ENCODE data around the gene TK2. TPM values are rescaled to one million over a fixed set of nuclear protein-coding genes. Genes with fewer than 3 reads are reported as not detected.

Gene TK2
- total RNA-seq, 3 donors from 2014 or later = 14.4 to 29.4 (median 17.8) TPM

DNA sequence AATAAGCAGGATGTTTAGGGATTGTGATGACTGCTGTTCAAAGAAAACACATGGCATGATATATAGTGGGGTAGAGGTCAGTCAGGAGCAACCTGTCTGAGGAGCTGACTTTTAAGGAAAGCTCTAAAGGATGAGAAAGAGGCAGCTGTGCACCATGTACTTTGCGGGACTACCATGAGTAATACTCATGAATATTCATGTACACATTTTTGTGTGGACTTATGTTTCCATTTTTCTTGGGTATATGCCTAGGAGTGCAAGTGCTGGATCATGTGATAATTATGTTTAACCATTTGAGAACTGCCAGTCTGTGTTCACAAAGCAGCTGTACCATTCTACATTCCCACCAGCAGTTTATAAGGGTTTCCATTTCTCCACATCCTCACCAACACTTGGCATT, 87.0 kb downstream of the TK2 start:
- DNase-seq = no peak
- Histone ChIP-seq H3K4me1 (ENCODE audit: low read depth) (no peaks in the 10 kb centered on the region), H3K9me3 (no peaks in the 10 kb centered on the region), H3K36me3 (ENCODE audit: low read depth) (no peaks in the 10 kb centered on the region), H3K4me3 (no peak overlapping the region)
- TF ChIP-seq, protein P1, sequence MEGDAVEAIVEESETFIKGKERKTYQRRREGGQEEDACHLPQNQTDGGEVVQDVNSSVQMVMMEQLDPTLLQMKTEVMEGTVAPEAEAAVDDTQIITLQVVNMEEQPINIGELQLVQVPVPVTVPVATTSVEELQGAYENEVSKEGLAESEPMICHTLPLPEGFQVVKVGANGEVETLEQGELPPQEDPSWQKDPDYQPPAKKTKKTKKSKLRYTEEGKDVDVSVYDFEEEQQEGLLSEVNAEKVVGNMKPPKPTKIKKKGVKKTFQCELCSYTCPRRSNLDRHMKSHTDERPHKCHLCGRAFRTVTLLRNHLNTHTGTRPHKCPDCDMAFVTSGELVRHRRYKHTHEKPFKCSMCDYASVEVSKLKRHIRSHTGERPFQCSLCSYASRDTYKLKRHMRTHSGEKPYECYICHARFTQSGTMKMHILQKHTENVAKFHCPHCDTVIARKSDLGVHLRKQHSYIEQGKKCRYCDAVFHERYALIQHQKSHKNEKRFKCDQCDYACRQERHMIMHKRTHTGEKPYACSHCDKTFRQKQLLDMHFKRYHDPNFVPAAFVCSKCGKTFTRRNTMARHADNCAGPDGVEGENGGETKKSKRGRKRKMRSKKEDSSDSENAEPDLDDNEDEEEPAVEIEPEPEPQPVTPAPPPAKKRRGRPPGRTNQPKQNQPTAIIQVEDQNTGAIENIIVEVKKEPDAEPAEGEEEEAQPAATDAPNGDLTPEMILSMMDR (IDR thresholded peaks at IDR 0.05) = no peak
- intact Hi-C loops (cut with DNase I, micrococcal nuclease) = no loop called here
- ATAC-seq = no peak

DNA sequence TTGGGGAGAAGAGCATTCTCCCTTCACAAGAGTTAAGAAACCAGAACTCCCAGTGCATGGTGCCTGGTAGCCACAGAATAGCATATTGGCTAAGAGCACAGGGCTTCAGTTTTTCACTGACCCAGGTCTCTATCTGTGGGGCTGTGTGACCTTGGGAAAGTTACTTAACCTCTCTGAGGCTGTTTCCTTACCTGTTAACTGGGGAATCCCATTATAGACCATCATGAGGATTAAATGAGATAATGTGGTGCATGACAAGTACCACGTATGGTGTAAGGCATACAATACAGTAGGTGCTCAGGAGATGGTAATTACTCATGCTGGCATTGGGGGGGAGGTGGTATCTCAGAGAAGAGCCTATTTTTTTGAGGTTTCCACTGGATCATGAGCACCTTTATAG, 89.2 kb downstream of the TK2 start:
- TF ChIP-seq, protein P1 (IDR thresholded peaks at IDR 0.05) = no peak
- no peak overlapping the region for H3K4me3 ChIP-seq
- no peak for ATAC-seq
- no peaks in the 10 kb centered on the region for H3K4me1 ChIP-seq (ENCODE audit: low read depth)
- intact Hi-C loops (cut with DNase I, micrococcal nuclease) = no loop called here
- H3K36me3 ChIP-seq (ENCODE audit: low read depth) = no peaks in the 10 kb centered on the region
- no peaks in the 10 kb centered on the region for H3K9me3 ChIP-seq
- DNase-seq = no peak

DNA sequence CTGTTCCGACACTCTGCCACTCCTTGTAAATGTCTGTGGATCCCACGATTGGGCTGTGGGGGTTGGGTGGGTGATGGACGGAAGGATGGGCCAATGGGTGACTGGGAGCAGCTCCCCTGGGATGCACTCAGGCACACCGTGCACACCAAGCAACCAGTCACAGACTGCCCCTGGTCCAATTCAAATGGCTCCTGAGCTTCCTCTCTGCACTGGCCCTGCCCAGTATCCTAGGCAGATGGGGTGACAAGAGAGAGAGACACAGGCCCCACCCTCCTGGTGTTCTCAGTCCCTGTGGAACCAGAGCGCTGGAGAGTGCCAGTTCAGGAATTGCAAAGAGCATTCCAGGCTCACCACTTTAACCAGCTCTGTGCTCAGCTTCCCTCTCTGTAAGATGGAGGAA, 90.0 kb downstream of the TK2 start:
- TF ChIP-seq, protein P1 (IDR thresholded peaks at IDR 0.05) = no peak
- intact Hi-C loops (cut with DNase I, micrococcal nuclease) = no loop called here
- Histone ChIP-seq H3K4me1 (ENCODE audit: low read depth) (no peaks in the 10 kb centered on the region), H3K36me3 (ENCODE audit: low read depth) (no peaks in the 10 kb centered on the region), H3K4me3 (no peak overlapping the region), H3K9me3 (no peaks in the 10 kb centered on the region)
- DNase-seq (no peak), ATAC-seq (no peak)

DNA sequence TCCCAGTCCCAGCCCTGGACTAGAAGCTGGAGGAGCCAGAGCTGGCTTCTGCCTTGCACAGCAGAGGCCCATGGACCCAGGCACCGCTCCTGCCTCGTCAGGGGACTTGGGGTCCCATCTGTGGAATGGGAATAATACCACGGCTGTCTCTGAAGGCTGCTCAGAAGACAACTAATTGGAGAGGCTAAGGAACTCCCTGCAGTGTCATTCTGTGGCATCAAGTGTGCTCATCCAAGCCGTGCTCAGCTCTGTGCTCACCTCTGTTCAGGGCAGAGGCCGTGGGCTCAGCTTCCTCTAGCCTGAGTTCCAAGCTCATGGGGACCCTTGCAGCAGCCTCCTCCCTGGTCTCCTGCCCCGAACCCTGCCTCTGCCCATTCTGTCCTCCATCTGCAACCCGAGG, 91.1 kb downstream of the TK2 start:
- Histone ChIP-seq H3K9me3 (no peaks in the 10 kb centered on the region), H3K4me1 (ENCODE audit: low read depth) (no peaks in the 10 kb centered on the region), H3K4me3 (no peak overlapping the region), H3K36me3 (ENCODE audit: low read depth) (no peaks in the 10 kb centered on the region)
- DNase-seq = no peak
- intact Hi-C loops (cut with DNase I, micrococcal nuclease) = no loop called here
- TF ChIP-seq, protein P1 (IDR thresholded peaks at IDR 0.05) = no peak
- no peak for ATAC-seq

DNA sequence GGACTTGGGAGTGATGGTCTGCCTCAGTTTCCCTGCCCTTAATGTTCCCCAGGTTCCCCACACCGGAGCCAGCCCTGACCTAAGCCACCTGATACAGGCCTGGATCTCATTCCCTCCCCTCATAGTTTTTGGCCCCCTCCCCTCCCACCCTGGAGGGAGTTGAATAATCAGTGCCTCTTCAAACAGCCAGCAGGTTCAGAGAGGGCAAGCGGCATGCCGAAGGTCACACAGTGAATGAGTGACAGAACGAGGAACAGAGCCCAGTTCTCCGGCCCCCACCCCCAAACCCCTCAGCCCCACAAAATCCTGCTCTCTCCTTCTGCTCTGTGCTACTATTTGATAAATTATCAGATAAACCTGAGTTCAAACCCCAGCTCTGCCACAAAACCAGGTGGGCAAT, 91.6 kb downstream of the TK2 start:
- ATAC-seq = no peak
- TF ChIP-seq, protein P1 (IDR thresholded peaks at IDR 0.05) = no peak
- Histone ChIP-seq H3K4me3 (no peak overlapping the region), H3K9me3 (no peaks in the 10 kb centered on the region), H3K4me1 (ENCODE audit: low read depth) (no peaks in the 10 kb centered on the region), H3K36me3 (ENCODE audit: low read depth) (no peaks in the 10 kb centered on the region)
- intact Hi-C loops (cut with DNase I, micrococcal nuclease) = no loop called here
- DNase-seq = no peak

Other genes starting within 250 kb of the TK2 start
- 10 to 100 TPM in 2 of 3 donors, 1 to 10 TPM in 1; 5.5 to 17.0 (median 10.2) TPM for gene CDH5, start 183.4 kb downstream of the TK2 start, total RNA-seq
- under 1 TPM in 1 of 3 donors, not detected in 2; 0.22 TPM for gene BEAN1, start 122.8 kb downstream of the TK2 start, total RNA-seq
- 10 to 100 TPM; 26.9 to 42.0 (median 29.1) TPM for gene CKLF, start 2.5 kb upstream of the TK2 start, total RNA-seq
- gene CMTM1, start 16.3 kb upstream of the TK2 start, total RNA-seq = 1 to 10 TPM; 3.1 to 6.1 (median 4.8) TPM
- gene CMTM2, start 29.3 kb upstream of the TK2 start, total RNA-seq = under 1 TPM in 1 of 3 donors, not detected in 2; 0.46 TPM
- gene CMTM3, start 54.6 kb upstream of the TK2 start, total RNA-seq = 10 to 100 TPM in 1 of 3 donors, 1 to 10 TPM in 2; 3.1 to 15.9 (median 9.3) TPM
- gene CMTM4, start 146.6 kb upstream of the TK2 start, total RNA-seq = 100 to 1,000 TPM in 2 of 3 donors, 10 to 100 TPM in 1; 91.6 to 208 (median 155) TPM
- gene DYNC1LI2, start 201.5 kb upstream of the TK2 start, total RNA-seq = 100 to 1,000 TPM; 153 to 249 (median 217) TPM